Testis (tissue), 3 donors: Measurements from ENCODE around the gene MCC. TPM values are rescaled to one million over a fixed set of nuclear protein-coding genes. Genes with fewer than 3 reads are reported as not detected.

Experiments used
- DNase-seq: peaks from one replicate; pipeline ENCODE4 v3.0.0-alpha.2; 2019
- H3K27ac ChIP-seq, 2 donors: fragments of 200-600 bp; sonication (generic); one replicate each; pipeline ENCODE4 v1.5.1; 2019
- H3K27me3 ChIP-seq: fragments of 200-600 bp; sonication (generic); one replicate; pipeline ENCODE4 v1.5.1; 2019
- H3K36me3 ChIP-seq: fragments of 200-600 bp; sonication (generic); one replicate; pipeline ENCODE4 v1.5.1; 2017; ENCODE audit warnings: low read depth; ENCODE audit errors: missing control alignments
- H3K4me1 ChIP-seq: fragments of 200-600 bp; sonication (generic); one replicate; pipeline ENCODE4 v1.5.1; 2019
- H3K4me3 ChIP-seq, 2 donors: fragments of 200-600 bp; sonication (generic); one replicate each; pipeline ENCODE4 v1.5.1; 2017 to 2019
- H3K9me3 ChIP-seq: fragments of 200-600 bp; sonication (generic); one replicate; pipeline ENCODE4 v1.5.1; 2017
- CTCF ChIP-seq, 3 experiments: fragments of 450-650 bp in 2 of 3; fragments of 200-600 bp in 1 of 3; sonication (generic) in 1 of 3; IDR thresholded peaks; one replicate each; pipeline ENCODE4 v1.5.1; 2016 to 2019; ENCODE audit warnings: antibody characterized with exemption in 3 of 3, mild to moderate bottlenecking in 2 of 3, moderate library complexity in 1 of 3
- POLR2A ChIP-seq: fragments of 450-650 bp; IDR thresholded peaks from one replicate; pipeline ENCODE4 v1.6.1; 2017; ENCODE audit warnings: antibody characterized with exemption, mild to moderate bottlenecking, moderate library complexity
- WGBS, 2 donors: methylation state at CpG; one replicate each; pipeline ENCODE4 v1.1.5; 2018; 5-methylcytosine and 5-hydroxymethylcytosine counted together
- intact Hi-C: fragments of 100-400 bp; cut with DNase I; formaldehyde crosslinking; loops from one replicate; pipeline ENCODE4 v1.15.1; 2023; ENCODE audit warnings: low total_unique reads
- polyA plus RNA-seq: library from polyadenylated mRNA; stranded (reverse); fragments of 350-450 nt; fragmentation: Illumina TruSeq; extraction: RNeasy Lipid Tissue Mini Kit (QIAGEN cat#74804); gene quantifications from one replicate; pipeline ENCODE4 v1.2.3, GENCODE V29; 2014; ENCODE audit warnings: low read depth, low replicate concordance; ENCODE audit not compliant: insufficient read depth
- total RNA-seq, 2 donors: library from RNA; depleted of rRNA; stranded (reverse); fragments of >200 nt; gene quantifications; one replicate each; pipeline ENCODE4 v1.2.3, GENCODE V29; 2016

Gene MCC
- total and polyA plus RNA-seq, 3 donors from 2014 or later: 7.1 to 23.7 (median 21.4) TPM

DNA sequence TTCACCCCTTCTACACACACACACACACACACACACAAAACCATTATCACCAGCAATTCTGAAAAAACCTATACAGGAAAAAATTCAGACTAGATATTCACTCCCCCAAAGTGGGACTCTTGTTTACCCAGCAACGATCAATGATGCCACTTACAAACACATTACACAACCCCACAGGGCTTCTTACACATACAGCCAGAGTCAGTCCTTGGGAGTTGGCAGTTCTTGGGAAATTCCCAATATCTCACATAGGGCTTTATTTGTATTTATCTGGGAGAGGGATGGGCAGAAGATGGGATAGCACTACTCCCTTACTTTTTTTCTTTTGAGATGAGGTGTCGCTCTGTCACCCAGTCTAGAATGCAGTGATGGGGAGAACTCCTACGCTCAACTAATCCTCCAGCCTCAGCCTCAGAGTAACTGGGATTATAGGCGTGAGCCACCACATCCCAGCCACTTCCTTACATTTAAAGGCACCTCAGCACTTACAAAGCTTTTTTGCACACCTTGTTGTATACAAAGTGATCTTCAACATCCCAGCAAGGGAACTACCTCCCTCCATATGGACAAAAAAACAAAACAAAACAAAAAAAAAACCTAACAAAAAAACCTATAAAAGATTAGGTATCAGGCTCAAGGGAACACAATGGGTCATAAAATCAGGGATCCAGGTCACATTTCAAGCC lies 221.9 kb downstream of the MCC start:
- no peaks in the 10 kb centered on the region for H3K36me3 ChIP-seq
- WGBS, 2 donors: 74 to 82% methylated on average over 4 of the region's 4 CpGs
- DNase-seq: no peak
- H3K4me3 ChIP-seq: no peak overlapping the region
- intact Hi-C loops: no loop called here
- no peaks in the 10 kb centered on the region for H3K9me3 ChIP-seq
- H3K27me3 ChIP-seq: no peaks in the 10 kb centered on the region
- H3K27ac ChIP-seq: no peak overlapping the region
- H3K4me1 ChIP-seq: no peaks in the 10 kb centered on the region
- TF ChIP-seq CTCF (IDR thresholded peaks at IDR 0.05) (no peak), POLR2A (no peak)

DNA sequence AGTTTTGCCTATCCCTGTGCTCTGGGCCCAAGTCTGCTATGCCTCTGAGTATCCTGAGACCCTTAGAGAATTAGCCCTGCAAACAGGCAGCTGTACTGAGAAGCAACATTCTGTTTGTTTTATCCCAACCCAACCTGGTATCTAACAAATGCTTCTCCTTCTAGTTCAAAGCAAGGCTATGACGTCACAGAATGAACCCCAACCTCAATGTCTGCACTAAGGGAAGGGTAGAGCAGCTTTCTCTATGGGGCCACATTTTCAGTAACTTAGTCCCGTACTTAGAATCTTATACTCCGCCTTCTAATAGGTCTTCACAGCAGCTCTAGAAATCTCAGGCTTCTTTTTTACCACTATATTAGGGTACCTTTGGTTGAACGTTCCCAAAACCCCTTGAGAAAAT lies 223.1 kb downstream of the MCC start:
- intact Hi-C loops: no loop called here
- no peaks in the 10 kb centered on the region for H3K4me1 ChIP-seq
- no peaks in the 10 kb centered on the region for H3K9me3 ChIP-seq
- TF ChIP-seq POLR2A (no peak), CTCF (IDR thresholded peaks at IDR 0.05) (no peak)
- H3K27ac ChIP-seq: no peak overlapping the region
- H3K4me3 ChIP-seq: no peak overlapping the region
- DNase-seq: no peak
- H3K27me3 ChIP-seq: no peaks in the 10 kb centered on the region
- WGBS, 2 donors: 89 to 92% methylated on average over 4 of the region's 4 CpGs
- H3K36me3 ChIP-seq: no peaks in the 10 kb centered on the region

GRCh38 chr5:113264046-113264445 lies 224.2 kb downstream of the MCC start:
- Histone ChIP-seq H3K36me3 (no peaks in the 10 kb centered on the region), H3K27ac (no peak overlapping the region), H3K4me3 (no peak overlapping the region), H3K4me1 (no peaks in the 10 kb centered on the region), H3K27me3 (no peaks in the 10 kb centered on the region), H3K9me3 (no peaks in the 10 kb centered on the region)
- no peak for DNase-seq
- intact Hi-C loops: no loop called here
- WGBS, 2 donors: 65 to 75% methylated on average over 6 of the region's 6 CpGs
- TF ChIP-seq CTCF (IDR thresholded peaks at IDR 0.05): no peak

GRCh38 chr5:113263545-113263944 lies 224.7 kb downstream of the MCC start:
- WGBS, 2 donors: 56 to 58% methylated on average over 3 of the region's 3 CpGs
- Histone ChIP-seq H3K9me3 (no peaks in the 10 kb centered on the region), H3K4me3 (no peak overlapping the region), H3K36me3 (no peaks in the 10 kb centered on the region), H3K4me1 (no peaks in the 10 kb centered on the region), H3K27me3 (no peaks in the 10 kb centered on the region), H3K27ac (no peak overlapping the region)
- intact Hi-C loops: no loop called here
- no peak for DNase-seq
- TF ChIP-seq POLR2A (no peak), CTCF (IDR thresholded peaks at IDR 0.05) (no peak)

- Histone ChIP-seq H3K36me3 (no peaks in the 10 kb centered on the region), H3K4me1 (no peaks in the 10 kb centered on the region), H3K27me3 (no peaks in the 10 kb centered on the region), H3K9me3 (no peaks in the 10 kb centered on the region), H3K4me3 (no peak overlapping the region), H3K27ac (no peak overlapping the region)
- intact Hi-C loops: no loop called here
- DNase-seq: no peak
- TF ChIP-seq POLR2A: no peak
- WGBS, 2 donors: 90 to 91% methylated on average over 3 of the region's 3 CpGs
Observed at GRCh38 chr5:113262674-113263073, 225.6 kb downstream of the MCC start.
